Bronchial epithelial cell (primary cell): ENCODE data around the gene SAFB2. TPM values are rescaled to one million over a fixed set of nuclear protein-coding genes. Genes with fewer than 3 reads are reported as not detected.

Experiments
- DNase-seq: peaks from one replicate; pipeline ENCODE4 v3.0.0-alpha.2; 2010; ENCODE audit warnings: low read depth
- FAIRE-seq: peaks from 2 replicates; lab custom pipeline; 2011; peaks lifted over from hg19 to GRCh38; lab: Jason Lieb, UNC
- H3K27me3 ChIP-seq: 2 replicates; pipeline ENCODE4 v1.5.1; 2011; ENCODE audit warnings: low read length; ENCODE audit not compliant: control insufficient read depth, insufficient read depth
- H3K36me3 ChIP-seq: 2 replicates; pipeline ENCODE4 v1.5.1; 2011; ENCODE audit warnings: low read length; ENCODE audit not compliant: control insufficient read depth, insufficient read depth
- H3K4me3 ChIP-seq: 2 replicates; pipeline ENCODE4 v1.5.1; 2011; ENCODE audit warnings: mild to moderate bottlenecking, low read depth, low read length, control low read depth
- total RNA-seq: library from RNA; depleted of rRNA; stranded (reverse); fragments of >200 nt; gene quantifications from 2 replicates; pipeline ENCODE4 v1.2.1, GENCODE V29; 2014
- TF ChIP-seq, protein P1 (sequence below): IDR thresholded peaks from 2 replicates; pipeline ENCODE4 v1.5.1; 2011; ENCODE audit warnings: mild to moderate bottlenecking, moderate library complexity, low read length, control low read depth, inconsistent platforms; ENCODE audit not compliant: insufficient read depth, severe bottlenecking

SAFB2 gene
- total RNA-seq, 1 donor from 2014 or later: 24.0 TPM

DNA sequence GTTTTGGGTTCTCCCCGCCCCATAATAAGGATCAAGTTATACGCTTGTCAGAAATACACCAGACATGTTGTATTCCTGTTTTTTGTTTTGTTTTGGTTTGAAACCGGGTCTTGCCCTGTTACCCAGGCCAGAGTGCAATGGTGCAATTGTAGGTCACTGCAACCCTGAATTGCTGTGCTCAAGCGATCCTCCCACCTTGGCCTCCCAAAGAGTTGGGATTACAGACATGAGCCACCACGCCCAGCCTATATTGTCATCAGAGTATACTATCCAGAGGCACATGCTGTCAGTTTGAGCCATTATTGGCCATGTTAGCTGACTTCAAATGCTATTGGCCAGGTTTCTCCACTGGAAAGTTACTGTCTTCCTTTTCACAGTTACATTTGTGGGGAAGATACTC is 10.1 kb upstream of the SAFB2 start:
- no peak for FAIRE-seq
- H3K4me3 ChIP-seq: no peak overlapping the region
- DNase-seq: no peak
- no peaks in the 10 kb centered on the region for H3K27me3 ChIP-seq
- TF ChIP-seq, protein P1, sequence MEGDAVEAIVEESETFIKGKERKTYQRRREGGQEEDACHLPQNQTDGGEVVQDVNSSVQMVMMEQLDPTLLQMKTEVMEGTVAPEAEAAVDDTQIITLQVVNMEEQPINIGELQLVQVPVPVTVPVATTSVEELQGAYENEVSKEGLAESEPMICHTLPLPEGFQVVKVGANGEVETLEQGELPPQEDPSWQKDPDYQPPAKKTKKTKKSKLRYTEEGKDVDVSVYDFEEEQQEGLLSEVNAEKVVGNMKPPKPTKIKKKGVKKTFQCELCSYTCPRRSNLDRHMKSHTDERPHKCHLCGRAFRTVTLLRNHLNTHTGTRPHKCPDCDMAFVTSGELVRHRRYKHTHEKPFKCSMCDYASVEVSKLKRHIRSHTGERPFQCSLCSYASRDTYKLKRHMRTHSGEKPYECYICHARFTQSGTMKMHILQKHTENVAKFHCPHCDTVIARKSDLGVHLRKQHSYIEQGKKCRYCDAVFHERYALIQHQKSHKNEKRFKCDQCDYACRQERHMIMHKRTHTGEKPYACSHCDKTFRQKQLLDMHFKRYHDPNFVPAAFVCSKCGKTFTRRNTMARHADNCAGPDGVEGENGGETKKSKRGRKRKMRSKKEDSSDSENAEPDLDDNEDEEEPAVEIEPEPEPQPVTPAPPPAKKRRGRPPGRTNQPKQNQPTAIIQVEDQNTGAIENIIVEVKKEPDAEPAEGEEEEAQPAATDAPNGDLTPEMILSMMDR: no peak
- peaks cover under 1% of the 10 kb centered on the region for H3K36me3 ChIP-seq

DNA sequence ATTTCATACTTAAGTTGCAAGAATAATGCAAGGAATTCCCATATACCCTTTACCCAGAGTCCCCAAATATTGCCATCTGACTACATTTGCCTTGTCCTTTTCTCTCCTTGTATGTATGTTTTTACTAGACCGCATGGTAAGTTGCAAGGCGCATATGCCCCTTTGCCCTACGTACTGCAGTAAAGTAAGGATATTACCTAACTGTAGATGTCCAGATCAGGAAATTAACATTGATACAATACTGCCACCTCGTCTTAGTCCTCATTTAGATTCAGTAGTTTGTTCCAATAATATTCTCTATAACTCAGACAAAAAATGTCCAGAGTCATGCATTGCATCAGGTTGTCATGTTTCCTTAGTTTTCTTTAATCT is 9.7 kb upstream of the SAFB2 start:
- FAIRE-seq: no peak
- Histone ChIP-seq H3K27me3 (no peaks in the 10 kb centered on the region), H3K4me3 (no peak overlapping the region), H3K36me3 (peaks cover 2% of the 10 kb centered on the region)
- DNase-seq: no peak
- TF ChIP-seq, protein P1: no peak

DNA sequence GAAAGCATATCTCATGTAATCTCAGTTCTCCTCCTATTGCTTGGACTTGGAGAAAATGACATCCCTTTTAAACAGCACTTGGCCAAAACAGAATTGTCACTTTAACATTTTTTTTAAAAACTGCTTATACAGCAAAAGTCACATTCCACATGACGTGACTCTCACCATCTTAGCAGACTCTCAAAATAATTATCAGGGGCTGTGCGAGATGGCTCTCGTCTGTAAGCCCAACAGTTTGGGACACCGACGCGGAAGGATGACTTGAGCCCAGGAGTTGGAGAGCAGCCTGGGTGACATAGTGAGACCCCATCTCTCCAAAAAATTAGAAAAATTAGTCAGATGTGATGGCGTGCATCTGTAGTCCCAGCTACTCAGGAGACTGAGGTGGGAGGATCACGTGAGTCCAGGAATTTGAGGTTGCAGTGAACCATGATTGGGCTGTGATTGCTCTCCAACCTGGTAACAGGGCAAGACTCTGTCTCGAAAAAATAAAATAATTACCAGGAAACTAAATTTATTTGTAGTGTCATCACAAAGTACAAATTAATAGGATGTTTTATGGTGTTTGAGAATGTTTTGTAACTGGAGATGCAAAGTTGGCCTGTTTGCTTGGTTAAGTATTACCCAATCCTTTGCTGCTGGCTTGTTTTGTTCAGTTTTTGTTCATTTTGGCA is 9.1 kb upstream of the SAFB2 start:
- DNase-seq (no peak), FAIRE-seq (no peak)
- TF ChIP-seq, protein P1: no peak
- no peaks in the 10 kb centered on the region for H3K27me3 ChIP-seq
- H3K36me3 ChIP-seq: peaks cover 6% of the 10 kb centered on the region
- H3K4me3 ChIP-seq: no peak overlapping the region

DNA sequence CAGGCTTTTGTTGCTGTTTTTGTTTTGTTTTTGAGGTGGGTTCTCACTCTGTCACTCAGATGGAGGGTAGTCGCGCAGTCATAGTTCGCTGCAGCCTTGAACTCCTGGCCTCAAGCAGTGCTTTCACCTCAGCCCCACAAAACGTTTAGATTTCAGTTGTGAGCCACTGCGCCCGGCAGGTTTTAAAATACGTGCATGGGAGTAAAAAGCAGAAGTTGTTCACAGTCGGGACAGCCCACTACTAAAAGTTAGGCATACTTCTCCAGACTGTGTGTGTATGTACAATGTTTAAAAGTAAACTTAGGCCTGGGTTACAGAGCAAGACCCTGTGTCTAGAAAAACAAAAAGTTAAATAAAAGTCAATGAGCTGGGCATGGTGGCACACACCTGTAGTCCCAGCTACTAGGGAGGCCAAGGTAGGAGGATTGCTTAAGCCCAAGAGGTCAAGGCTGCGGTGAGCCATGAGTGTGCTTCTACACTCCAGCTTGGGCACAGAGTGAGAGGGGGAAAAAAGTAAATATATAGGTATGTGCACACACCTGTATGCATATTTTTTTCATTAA is 6.4 kb upstream of the SAFB2 start:
- FAIRE-seq: no peak
- no peak for DNase-seq

DNA sequence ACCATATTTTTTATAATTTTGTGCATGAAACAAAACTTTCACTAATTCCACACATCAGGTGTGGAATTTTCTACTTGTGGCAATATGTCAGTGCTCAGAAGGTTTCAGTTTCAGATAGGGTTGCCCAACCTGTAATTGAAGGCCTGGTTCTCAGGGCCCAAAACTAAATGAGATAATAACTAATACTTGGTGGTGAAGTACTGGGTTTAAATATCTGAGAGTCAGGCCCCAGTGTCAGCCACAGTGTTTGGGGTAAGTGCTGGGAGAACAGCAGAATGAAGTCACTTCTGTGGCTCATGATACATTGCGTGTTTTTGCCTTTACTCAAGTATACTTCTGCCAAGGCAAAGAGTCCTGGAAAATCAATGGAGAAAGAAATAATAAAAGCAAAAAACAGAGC is 5.9 kb upstream of the SAFB2 start:
- TF ChIP-seq, protein P1: no peak
- peaks cover 11% of the 10 kb centered on the region for H3K36me3 ChIP-seq
- DNase-seq (no peak), FAIRE-seq (no peak)
- no peaks in the 10 kb centered on the region for H3K27me3 ChIP-seq
- no peak overlapping the region for H3K4me3 ChIP-seq

More for the DNA sequence above, 6.4 kb upstream of the SAFB2 start:
- Histone ChIP-seq H3K27me3 (no peaks in the 10 kb centered on the region), H3K4me3 (no peak overlapping the region), H3K36me3 (peaks cover 11% of the 10 kb centered on the region)
- TF ChIP-seq, protein P1: no peak
